PC-9 (cell line): ENCODE measurements around the gene OR1J2. TPM values are rescaled to one million over a fixed set of nuclear protein-coding genes. Genes with fewer than 3 reads are reported as not detected.

ENCODE experiments used
- BruUV-seq: library from RNA; stranded (reverse); fragments of 400-500 nt; replicated peaks from 2 replicates; lab custom pipeline; 2021; lab: Mats Ljungman, UMichigan
- CTCF ChIA-PET: fragments of 300-600 bp; sonication (Branson Sonifier 250); formaldehyde crosslinking; loops from one replicate; lab custom pipeline; 2022; ENCODE audit warnings: antibody characterized with exemption; lab: Charles Lee
- POLR2A ChIA-PET: fragments of 300-600 bp; sonication (Branson Sonifier 250); formaldehyde crosslinking; loops from one replicate; lab custom pipeline; 2022; ENCODE audit warnings: antibody characterized with exemption; ENCODE audit not compliant: unreplicated experiment; lab: Charles Lee
- DNase-seq, 2 experiments: peaks; one replicate each; pipeline versions ENCODE4 v3.0.0 to v3.0.0-alpha.2; 2015 to 2022; ENCODE audit warnings: mixed read lengths in 1 of 2
- H2AFZ ChIP-seq: fragments of 200-600 bp; sonication (generic); 2 replicates; pipeline ENCODE4 v1.8.1; 2017; ENCODE audit warnings: antibody characterized with exemption
- H3F3A ChIP-seq: fragments of 200-600 bp; sonication (generic); 2 replicates; pipeline ENCODE4 v1.8.1; 2017; ENCODE audit warnings: antibody characterized with exemption, mild to moderate bottlenecking, low read depth; ENCODE audit not compliant: insufficient read depth
- H3K27ac ChIP-seq: fragments of 200-600 bp; sonication (generic); 2 replicates; pipeline ENCODE4 v1.6.1; 2016; ENCODE audit warnings: mixed run types
- H3K27me3 ChIP-seq: fragments of 200-600 bp; sonication (generic); 2 replicates; pipeline ENCODE4 v1.6.1; 2016; ENCODE audit warnings: low read depth, mixed run types; ENCODE audit not compliant: insufficient read depth
- H3K36me3 ChIP-seq: fragments of 200-600 bp; sonication (generic); 2 replicates; pipeline ENCODE4 v1.6.1; 2016; ENCODE audit warnings: low read depth, mixed run types
- H3K4me1 ChIP-seq: fragments of 200-600 bp; sonication (generic); replicated peaks from 2 replicates; pipeline ENCODE4 v1.6.1; 2016; ENCODE audit warnings: mixed run types; ENCODE audit not compliant: insufficient read depth
- H3K4me2 ChIP-seq: fragments of 200-600 bp; sonication (generic); 2 replicates; pipeline ENCODE4 v1.6.1; 2017; ENCODE audit warnings: mixed run types
- H3K4me3 ChIP-seq: fragments of 200-600 bp; sonication (generic); 2 replicates; pipeline ENCODE4 v1.6.1; 2016; ENCODE audit warnings: mixed run types
- H3K79me2 ChIP-seq: fragments of 200-600 bp; sonication (generic); 2 replicates; pipeline ENCODE4 v1.6.1; 2017; ENCODE audit warnings: low read depth, mixed run types
- H3K9me2 ChIP-seq: fragments of 200-600 bp; sonication (generic); 2 replicates; pipeline ENCODE4 v1.8.1; 2017; ENCODE audit warnings: mild to moderate bottlenecking; ENCODE audit not compliant: insufficient read depth
- H3K9me3 ChIP-seq: fragments of 200-600 bp; sonication (generic); 2 replicates; pipeline ENCODE4 v1.8.1; 2016; ENCODE audit warnings: low read depth; ENCODE audit not compliant: insufficient read depth
- H4K20me1 ChIP-seq: fragments of 200-600 bp; sonication (generic); 2 replicates; pipeline ENCODE4 v1.8.1; 2017; ENCODE audit not compliant: insufficient read depth
- EZH2 ChIP-seq: fragments of 200-600 bp; sonication (generic); IDR thresholded peaks from 2 replicates; pipeline ENCODE4 v1.8.0; 2017; ENCODE audit warnings: antibody characterized with exemption, low read depth
- intact Hi-C: fragments of 100-400 bp; cut with micrococcal nuclease; formaldehyde crosslinking; loops from one replicate; pipeline ENCODE4 v1.10.0; 2022; ENCODE audit not compliant: unreplicated experiment
- total RNA-seq: library from RNA; stranded (reverse); gene quantifications from 2 replicates; pipeline ENCODE4 v1.2.3, GENCODE V29; 2021
- TF ChIP-seq, protein P1 (sequence below): fragments of 200-600 bp; sonication (generic); conservative IDR thresholded peaks from 2 replicates; pipeline ENCODE4 v1.6.1; 2017; ENCODE audit warnings: mixed run types, antibody characterized with exemption, mild to moderate bottlenecking, moderate library complexity

Gene OR1J2
- total RNA-seq, 1 experiment from 2014 or later, result not detected

DNA sequence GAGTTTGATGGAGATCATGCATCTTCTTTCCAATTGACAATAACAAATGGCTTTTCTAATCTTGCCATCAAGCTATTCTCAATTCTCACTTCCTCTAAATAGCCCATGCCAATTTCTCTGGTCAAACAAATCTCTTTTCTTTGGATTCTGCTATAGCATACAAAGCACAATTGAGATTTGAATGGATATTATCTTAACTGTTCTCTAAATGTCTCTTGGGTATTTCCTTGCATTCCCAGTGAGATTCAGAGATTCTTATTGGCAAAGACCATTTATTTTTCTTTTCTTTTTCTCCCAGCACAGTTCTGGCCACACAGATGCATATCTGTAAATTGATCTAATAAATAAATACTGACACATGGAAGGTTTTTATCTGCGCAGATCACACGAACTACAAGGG, 42.2 kb downstream of the OR1J2 start, which contains the start of gene OR1N2:
Gene OR1N2 (plus strand): TSS at position 301 of the 400 bp plus-strand sequence. CDS start 100 bp downstream, outside the sequence.
- no peak for TF ChIP-seq EZH2
- TF ChIP-seq, protein P1, sequence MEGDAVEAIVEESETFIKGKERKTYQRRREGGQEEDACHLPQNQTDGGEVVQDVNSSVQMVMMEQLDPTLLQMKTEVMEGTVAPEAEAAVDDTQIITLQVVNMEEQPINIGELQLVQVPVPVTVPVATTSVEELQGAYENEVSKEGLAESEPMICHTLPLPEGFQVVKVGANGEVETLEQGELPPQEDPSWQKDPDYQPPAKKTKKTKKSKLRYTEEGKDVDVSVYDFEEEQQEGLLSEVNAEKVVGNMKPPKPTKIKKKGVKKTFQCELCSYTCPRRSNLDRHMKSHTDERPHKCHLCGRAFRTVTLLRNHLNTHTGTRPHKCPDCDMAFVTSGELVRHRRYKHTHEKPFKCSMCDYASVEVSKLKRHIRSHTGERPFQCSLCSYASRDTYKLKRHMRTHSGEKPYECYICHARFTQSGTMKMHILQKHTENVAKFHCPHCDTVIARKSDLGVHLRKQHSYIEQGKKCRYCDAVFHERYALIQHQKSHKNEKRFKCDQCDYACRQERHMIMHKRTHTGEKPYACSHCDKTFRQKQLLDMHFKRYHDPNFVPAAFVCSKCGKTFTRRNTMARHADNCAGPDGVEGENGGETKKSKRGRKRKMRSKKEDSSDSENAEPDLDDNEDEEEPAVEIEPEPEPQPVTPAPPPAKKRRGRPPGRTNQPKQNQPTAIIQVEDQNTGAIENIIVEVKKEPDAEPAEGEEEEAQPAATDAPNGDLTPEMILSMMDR, result no peak
- Histone ChIP-seq H2AFZ (no peak within 1 kb of the TSS), H3K9me3 (no peaks in the 10 kb centered on the region), H3K79me2 (no peaks in the 10 kb centered on the region), H3K27me3 (peaks cover 23% of the 10 kb centered on the region; the same call in 1 of the 2 replicates), H3K4me3 (no peak within 1 kb of the TSS), H3K4me1 (no peaks in the 10 kb centered on the region), H3K27ac (no peak within 1 kb of the TSS), H3F3A (no peaks in the 10 kb centered on the region), H3K4me2 (no peak within 1 kb of the TSS), H3K9me2 (no peaks in the 10 kb centered on the region), H4K20me1 (no peaks in the 10 kb centered on the region), H3K36me3 (no peaks in the 10 kb centered on the region)
- no TSS peak for BruUV-seq
- DNase-seq, result no peak
- POLR2A ChIA-PET, result no interaction called here
- CTCF ChIA-PET, result no interaction called here
- intact Hi-C loops, result no loop called here

Other genes with a start within 250 kb of the OR1J2 start
- 15.1 and 16.1 TPM in 2 replicates for gene RBM18, start 246.0 kb upstream of the OR1J2 start, total RNA-seq
- gene MRRF, start 245.9 kb upstream of the OR1J2 start, total RNA-seq, result 69.0 and 79.5 TPM in 2 replicates
- 1.8 TPM in 2 replicates for gene PTGS1, start 139.8 kb upstream of the OR1J2 start, total RNA-seq
- gene OR1J1, start 32.9 kb upstream of the OR1J2 start, total RNA-seq, result not detected in 2 replicates
- gene OR1J4, start 8.3 kb downstream of the OR1J2 start, total RNA-seq, result not detected in 2 replicates
- not detected in 2 replicates for gene OR1N1, start 16.5 kb downstream of the OR1J2 start, total RNA-seq
- not detected in 2 replicates for gene OR1N2, start 42.3 kb downstream of the OR1J2 start, total RNA-seq
- not detected in 2 replicates for gene OR1L8, start 72.6 kb downstream of the OR1J2 start, total RNA-seq
- gene OR1Q1, start 103.9 kb downstream of the OR1J2 start, total RNA-seq, result not detected in 2 replicates
- not detected in 2 replicates for gene OR1B1, start 146.8 kb downstream of the OR1J2 start, total RNA-seq
- not detected in 2 replicates for gene OR1L1, start 150.9 kb downstream of the OR1J2 start, total RNA-seq
- not detected in 2 replicates for gene OR1L3, start 164.3 kb downstream of the OR1J2 start, total RNA-seq
- gene OR1L4, start 213.2 kb downstream of the OR1J2 start, total RNA-seq, result not detected in 2 replicates
- not detected in 2 replicates for gene OR1L6, start 231.5 kb downstream of the OR1J2 start, total RNA-seq